ENCODE measurements around the gene GPR146.

GPR146 gene

GRCh38 chr7:1054438-1054837, 10.1 kb downstream of the GPR146 start:
- peaks cover 8% of the 10 kb centered on the region for H3K36me3 Mint-ChIP-seq (ENCODE audit: low read depth)
- H3K4me1 Mint-ChIP-seq: peaks cover 35% of the 10 kb centered on the region
- no peak for TF ChIP-seq CTCF (IDR thresholded peaks at IDR 0.05; ENCODE audit: unreplicated experiment in 3 of 3)
- H3K27ac Mint-ChIP-seq: peak overlapping the region; percentile 69 to 83 (median 78)
- H3K27me3 Mint-ChIP-seq (ENCODE audit: low read depth): no peaks in the 10 kb centered on the region
- H3K9me3 Mint-ChIP-seq: no peaks in the 10 kb centered on the region
- H3K4me3 Mint-ChIP-seq: peak overlapping the region in 1 of 3 experiments; percentile 20

GRCh38 chr7:1054861-1055450, 10.6 kb downstream of the GPR146 start:
- H3K4me3 Mint-ChIP-seq: peak overlapping the region in 1 of 3 experiments; percentile 45
- H3K4me1 Mint-ChIP-seq: peaks cover 35% of the 10 kb centered on the region
- peaks cover 8% of the 10 kb centered on the region for H3K36me3 Mint-ChIP-seq (ENCODE audit: low read depth)
- peak overlapping the region; percentile 69 to 83 (median 78) for H3K27ac Mint-ChIP-seq
- TF ChIP-seq CTCF (IDR thresholded peaks at IDR 0.05; ENCODE audit: unreplicated experiment in 3 of 3): no peak
- H3K9me3 Mint-ChIP-seq: no peaks in the 10 kb centered on the region
- no peaks in the 10 kb centered on the region for H3K27me3 Mint-ChIP-seq (ENCODE audit: low read depth)

DNA sequence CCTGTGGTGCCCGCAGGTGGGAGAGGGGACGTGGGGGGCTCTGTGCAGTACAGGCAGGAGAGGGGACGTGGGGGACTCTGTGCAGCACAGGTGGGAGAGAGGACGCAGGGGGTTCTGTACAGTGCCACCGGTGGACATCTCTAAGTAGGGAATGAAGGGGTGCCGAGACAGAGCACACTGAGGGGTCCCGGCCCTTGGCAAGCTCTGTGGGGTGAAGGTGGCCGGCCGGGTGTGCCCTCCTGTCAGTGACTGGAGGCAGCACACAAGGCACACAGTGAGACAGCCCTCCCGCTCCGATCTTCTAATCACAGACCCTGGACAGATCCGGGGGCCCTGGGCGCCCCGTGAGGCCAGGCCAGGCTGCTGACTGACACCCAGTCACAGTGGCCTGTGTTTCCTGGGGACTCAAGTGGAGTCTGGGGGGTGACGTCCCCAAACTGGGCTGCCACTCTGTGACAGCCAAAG, 11.2 kb downstream of the GPR146 start:
- H3K27ac Mint-ChIP-seq: peak overlapping the region in 1 of 3 experiments; percentile 78
- peaks cover 35% of the 10 kb centered on the region for H3K4me1 Mint-ChIP-seq
- no peak for TF ChIP-seq CTCF (IDR thresholded peaks at IDR 0.05; ENCODE audit: unreplicated experiment in 3 of 3)
- peaks cover 8% of the 10 kb centered on the region for H3K36me3 Mint-ChIP-seq (ENCODE audit: low read depth)
- peak overlapping the region in 1 of 3 experiments; percentile 45 for H3K4me3 Mint-ChIP-seq
- no peaks in the 10 kb centered on the region for H3K9me3 Mint-ChIP-seq
- peaks cover 4% of the 10 kb centered on the region for H3K27me3 Mint-ChIP-seq (ENCODE audit: low read depth)

GRCh38 chr7:1055956-1056784, 11.8 kb downstream of the GPR146 start:
- H3K36me3 Mint-ChIP-seq (ENCODE audit: low read depth): peaks cover 8% of the 10 kb centered on the region
- no peak overlapping the region for H3K27ac Mint-ChIP-seq
- peaks cover 34% of the 10 kb centered on the region for H3K4me1 Mint-ChIP-seq
- H3K4me3 Mint-ChIP-seq: no peak overlapping the region
- TF ChIP-seq CTCF (IDR thresholded peaks at IDR 0.05; ENCODE audit: unreplicated experiment in 3 of 3): no peak
- peaks cover 6% of the 10 kb centered on the region for H3K27me3 Mint-ChIP-seq (ENCODE audit: low read depth)
- no peaks in the 10 kb centered on the region for H3K9me3 Mint-ChIP-seq

GRCh38 chr7:1056785-1057410, 12.6 kb downstream of the GPR146 start:
- TF ChIP-seq CTCF (IDR thresholded peaks at IDR 0.05; ENCODE audit: unreplicated experiment in 3 of 3): no peak
- Mint-ChIP-seq H3K4me3 (no peak overlapping the region), H3K27ac (no peak overlapping the region), H3K4me1 (peaks cover 27% of the 10 kb centered on the region), H3K36me3 (ENCODE audit: low read depth) (peaks cover 8% of the 10 kb centered on the region), H3K27me3 (ENCODE audit: low read depth) (peaks cover 13% of the 10 kb centered on the region), H3K9me3 (no peaks in the 10 kb centered on the region)
